DLD1 (cell line): ENCODE measurements around the gene GRM5.

Source experiments
- in situ Hi-C: cut with HindIII; loops from 2 replicates; pipeline ENCODE4 v1.10.0; 2017; ENCODE audit warnings: low sequenced_read_pairs

GRM5 gene

GRCh38 chr11:88552379-88553062, 513.3 kb downstream of the GRM5 start:
- in situ Hi-C loops, result no loop called here

DNA sequence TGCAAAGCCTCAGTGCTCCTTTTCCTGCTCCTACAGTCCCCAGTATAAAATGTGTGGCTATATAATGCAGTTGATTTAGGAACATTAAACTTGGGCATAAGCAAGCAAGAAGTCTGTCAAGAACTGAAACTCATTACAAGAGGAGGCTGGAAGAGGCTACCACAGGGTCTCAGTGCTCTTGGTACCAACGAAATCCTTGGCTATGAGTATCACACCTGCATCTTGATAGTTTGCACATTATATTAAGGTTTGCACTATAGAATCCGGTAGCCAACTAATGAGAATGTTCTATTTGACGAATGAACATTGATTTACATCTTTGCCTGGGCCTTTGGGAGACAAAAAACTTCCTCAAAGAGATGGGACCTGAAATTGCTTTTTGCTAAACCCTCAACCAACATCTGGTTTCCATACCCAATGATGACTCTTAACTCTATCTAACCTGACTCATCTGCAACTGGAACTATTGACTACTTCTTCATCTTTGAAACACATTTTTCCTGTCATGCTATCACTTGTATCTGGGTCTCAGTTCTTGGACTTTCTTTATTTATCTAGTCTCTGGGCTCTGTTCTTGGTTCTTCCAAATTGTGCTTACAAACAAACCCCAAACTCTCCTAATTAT, 521.0 kb downstream of the GRM5 start:
- in situ Hi-C loops, result loop anchor here (25.0 kb wide), 1 partner anchor 532 kb away; no protein-coding TSS in a partner anchor

DNA sequence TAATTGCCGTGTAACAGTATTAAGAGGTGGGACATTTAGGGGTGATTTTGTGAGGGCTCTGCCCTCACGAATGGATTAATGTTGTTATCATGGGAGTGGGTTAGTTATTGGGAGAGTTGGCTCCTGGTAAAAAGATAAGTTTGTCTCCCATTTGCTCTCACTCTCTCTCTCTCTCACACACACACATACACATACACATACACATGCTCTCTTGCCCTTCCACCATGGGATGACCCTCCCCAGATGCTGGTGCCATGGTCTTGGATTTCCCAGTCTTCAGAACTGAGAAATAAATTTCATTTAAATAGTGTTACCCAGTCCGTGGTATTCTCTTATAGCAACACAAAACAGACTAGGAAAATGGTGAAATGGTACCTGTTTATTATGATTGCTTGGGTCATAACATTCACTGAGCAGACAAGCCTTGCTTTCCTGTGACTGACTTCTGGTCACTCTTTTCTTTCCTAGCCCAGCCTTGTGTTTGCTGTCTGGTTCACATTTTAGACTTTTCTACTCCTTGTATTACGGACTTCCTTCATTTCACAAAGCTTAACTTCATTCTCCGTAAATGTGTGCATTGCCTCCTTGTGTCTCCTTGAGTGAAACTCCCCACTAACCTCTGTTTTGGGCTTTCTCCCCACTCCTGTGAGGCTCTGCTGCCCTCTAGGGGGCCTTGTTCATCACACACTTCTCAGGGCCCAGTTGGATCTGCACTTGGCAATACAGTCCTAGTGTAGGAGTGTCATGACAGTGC, 521.7 kb downstream of the GRM5 start:
- in situ Hi-C loops, result loop anchor here (25.0 kb wide), 1 partner anchor 532 kb away; no protein-coding TSS in a partner anchor

DNA sequence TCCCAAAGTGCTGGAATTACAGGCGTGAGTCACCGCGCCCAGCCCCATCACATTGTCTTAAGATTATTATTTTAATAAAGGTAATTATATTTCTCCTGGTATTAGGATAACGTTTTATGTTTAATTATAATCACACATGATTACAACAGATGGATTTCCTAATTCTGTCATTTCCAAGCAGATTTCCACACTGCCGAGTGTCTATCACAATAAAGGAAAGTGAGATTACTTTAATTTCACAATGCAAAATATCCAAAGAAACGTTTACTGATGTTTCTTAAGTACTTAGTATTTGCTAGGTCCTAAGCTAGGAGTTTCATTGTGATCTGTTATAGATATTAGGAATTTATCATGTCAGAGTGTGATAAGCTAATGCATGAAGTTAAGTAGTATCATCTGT, 524.8 kb downstream of the GRM5 start:
- in situ Hi-C loops, result loop anchor here (25.0 kb wide), 1 partner anchor 529 kb away; no protein-coding TSS in a partner anchor

DNA sequence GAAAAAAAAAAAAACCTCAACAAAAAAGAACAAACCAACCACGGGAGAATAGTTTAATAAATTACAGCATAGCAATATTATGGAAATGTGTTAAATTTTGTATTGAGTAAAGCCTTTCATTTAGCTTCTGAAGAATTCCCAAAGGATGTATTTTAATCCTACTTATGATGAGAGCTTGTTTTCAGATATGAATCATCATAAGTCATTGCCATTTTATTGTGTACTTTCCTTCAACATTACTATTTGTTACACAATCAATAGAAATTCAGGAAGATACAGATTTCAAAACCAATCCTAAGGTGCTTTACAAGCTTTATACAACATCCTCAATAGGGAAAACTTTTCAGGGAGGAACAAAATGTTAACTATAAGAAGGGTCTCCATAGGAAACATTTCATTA, 527.7 kb downstream of the GRM5 start:
- in situ Hi-C loops, result loop anchor here (25.0 kb wide), 1 partner anchor 526 kb away; no protein-coding TSS in a partner anchor

- in situ Hi-C loops, result loop anchor here (25.0 kb wide), 1 partner anchor 525 kb away; no protein-coding TSS in a partner anchor
These were observed 528.2 kb downstream of the GRM5 start for GRCh38 chr11:88537613-88538012.

DNA sequence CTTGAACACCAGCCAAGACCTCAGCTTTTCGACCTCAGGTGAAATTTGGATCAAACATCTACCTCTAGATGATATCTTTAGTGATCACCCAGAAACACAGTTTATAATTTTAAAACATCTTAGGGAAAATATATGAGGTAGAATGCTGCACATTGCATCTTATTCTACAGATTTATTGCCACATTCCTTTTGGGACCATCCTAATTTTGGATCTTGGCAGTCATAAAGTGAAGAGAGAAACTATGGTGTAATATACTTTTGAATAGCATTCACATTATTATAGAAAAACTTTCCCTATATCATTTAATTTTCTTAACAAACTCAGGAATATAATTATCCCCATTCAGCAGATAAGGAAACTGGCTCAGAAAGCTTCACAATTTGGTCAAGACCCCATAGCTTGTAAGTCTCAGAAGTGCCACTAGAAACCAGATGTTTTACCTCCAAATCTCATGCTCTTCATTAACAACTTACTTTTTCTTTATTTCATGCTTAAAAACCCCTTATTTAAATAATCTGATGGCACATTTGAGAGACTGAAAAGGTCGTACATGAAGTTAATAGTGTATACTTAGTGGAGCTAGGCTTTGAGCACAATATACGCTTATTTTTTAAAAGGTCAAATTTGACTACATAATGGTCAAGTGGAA, 529.0 kb downstream of the GRM5 start:
- in situ Hi-C loops, result loop anchor here (25.0 kb wide), 1 partner anchor 524 kb away; no protein-coding TSS in a partner anchor

DNA sequence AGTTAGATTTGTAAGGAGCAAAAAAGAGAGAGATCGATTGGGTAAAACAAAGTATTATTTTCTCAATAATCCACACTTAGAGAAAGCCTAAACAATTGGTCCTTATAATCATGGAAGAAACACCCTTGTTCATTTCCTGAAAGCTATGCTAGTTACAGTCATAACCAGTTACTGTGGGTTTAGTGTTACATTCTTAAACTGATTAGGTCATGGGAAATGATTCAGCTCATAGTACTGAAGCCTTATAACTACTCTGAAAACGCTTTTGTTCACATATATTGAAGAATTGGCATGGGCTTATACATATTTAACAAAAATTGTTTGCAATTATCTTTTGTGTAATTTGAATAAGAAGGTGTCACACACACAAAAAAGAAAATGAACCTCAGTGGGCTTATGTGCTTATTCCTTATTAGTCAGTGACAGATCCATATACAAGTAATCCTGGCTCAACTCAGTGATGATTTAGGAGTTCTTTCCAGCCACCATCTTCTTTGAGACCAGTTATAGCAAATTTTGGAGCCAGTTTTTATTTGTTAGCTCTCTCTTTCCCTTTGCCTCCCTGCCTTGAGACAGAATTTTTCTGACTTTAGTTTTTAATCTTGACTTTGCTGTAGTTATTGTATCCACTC, 529.8 kb downstream of the GRM5 start:
- in situ Hi-C loops, result loop anchor here (25.0 kb wide), 1 partner anchor 524 kb away; no protein-coding TSS in a partner anchor

- in situ Hi-C loops, result loop anchor here (25.0 kb wide), 1 partner anchor 523 kb away; no protein-coding TSS in a partner anchor
These were observed 530.5 kb downstream of the GRM5 start for GRCh38 chr11:88535266-88535665.

DNA sequence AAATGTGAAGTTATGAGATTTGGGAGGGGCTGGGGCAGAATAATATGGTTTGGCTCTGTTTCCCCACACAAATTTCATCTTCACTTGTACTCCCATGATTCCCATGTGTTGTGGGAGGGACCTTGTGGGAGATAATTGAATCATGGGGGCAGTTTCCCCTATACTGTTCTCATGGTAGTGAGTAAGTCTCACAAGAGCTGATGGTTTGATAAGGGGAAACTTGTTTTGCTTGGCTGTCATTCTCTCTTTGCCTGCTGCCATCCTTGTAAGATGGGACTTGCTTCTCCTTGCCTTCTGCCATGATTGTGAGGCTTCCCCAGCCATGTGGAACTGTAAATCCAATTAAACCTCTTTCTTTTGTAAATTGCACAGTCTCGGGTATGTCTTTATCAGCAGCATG, 531.1 kb downstream of the GRM5 start:
- in situ Hi-C loops, result loop anchor here (25.0 kb wide), 1 partner anchor 522 kb away; no protein-coding TSS in a partner anchor

GRCh38 chr11:88534185-88534584, 531.6 kb downstream of the GRM5 start:
- in situ Hi-C loops, result loop anchor here (25.0 kb wide), 1 partner anchor 522 kb away; no protein-coding TSS in a partner anchor

DNA sequence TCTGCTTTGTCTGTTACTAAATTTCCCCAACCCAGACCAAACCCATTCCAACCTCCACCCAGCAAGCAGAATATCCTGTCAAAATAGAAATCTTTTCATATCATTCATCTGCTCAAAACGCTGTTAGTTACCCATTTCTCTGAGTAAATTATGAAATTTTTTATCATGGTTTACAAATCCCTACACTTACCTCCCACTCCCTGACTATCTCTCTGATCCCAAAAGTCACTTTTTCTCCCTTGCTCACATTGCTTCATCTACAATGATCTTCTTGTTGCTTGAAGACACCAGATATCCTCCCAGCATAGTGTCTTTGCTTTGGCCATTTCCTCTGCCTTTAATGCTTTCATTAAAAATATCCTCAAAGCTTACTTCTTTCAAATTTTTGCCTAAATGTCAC, 532.8 kb downstream of the GRM5 start:
- in situ Hi-C loops, result loop anchor here (25.0 kb wide), 1 partner anchor 521 kb away; no protein-coding TSS in a partner anchor

DNA sequence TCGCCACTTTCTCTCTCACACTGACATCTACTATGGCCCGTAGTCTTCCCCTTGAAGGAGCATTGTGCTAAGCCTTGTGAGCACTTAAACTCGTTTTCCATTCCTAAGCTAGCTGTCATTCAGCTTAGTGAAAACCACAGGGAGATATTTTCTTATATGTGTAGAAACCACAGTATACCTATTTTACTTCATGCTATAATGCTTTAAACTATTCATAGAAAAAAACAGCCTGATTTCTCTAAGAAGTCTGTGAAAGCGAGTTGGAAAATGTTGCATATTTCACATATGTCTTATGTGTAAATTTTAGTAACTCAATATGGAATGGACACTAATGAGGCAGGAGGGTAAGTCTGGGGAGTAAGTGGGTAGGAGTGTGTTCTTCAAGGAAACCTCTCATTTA, 534.0 kb downstream of the GRM5 start:
- in situ Hi-C loops, result loop anchor here (25.0 kb wide), 1 partner anchor 520 kb away; no protein-coding TSS in a partner anchor

GRCh38 chr11:88529426-88529825, 536.4 kb downstream of the GRM5 start:
- in situ Hi-C loops, result loop anchor here (25.0 kb wide), 1 partner anchor 517 kb away; no protein-coding TSS in a partner anchor

DNA sequence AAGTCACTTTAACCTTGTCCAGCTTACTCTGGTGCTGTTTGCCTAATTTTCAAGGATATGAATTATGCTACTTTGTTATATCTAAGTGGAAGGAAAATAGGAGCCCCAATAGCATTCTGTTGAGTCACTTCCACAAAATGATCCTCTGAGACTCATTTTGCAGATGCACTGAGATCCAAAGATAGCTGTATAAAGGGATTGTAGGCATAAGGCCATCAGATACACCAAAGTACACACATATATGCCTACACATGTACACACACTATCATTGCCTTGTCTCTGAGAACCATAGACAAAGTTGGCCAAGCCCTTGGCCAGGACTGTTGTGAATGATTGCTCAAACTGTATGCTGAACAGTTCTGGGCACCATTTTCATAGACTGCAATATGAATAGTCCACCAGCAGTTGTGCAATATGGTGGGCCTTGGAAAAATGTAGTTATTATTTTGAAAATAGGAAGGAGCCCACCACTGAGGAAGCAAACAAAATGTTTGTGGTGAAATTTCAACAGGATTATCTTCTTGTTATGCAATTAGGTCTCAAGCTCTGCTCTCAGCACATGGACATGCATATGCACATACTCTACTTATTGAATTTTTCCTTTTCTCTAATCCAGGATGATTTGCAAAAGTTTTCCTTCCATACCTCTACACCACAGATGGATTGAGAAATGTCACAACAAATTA, 542.3 kb downstream of the GRM5 start:
- in situ Hi-C loops, result no loop called here

GRCh38 chr11:88522624-88523385, 543.0 kb downstream of the GRM5 start:
- in situ Hi-C loops, result no loop called here

DNA sequence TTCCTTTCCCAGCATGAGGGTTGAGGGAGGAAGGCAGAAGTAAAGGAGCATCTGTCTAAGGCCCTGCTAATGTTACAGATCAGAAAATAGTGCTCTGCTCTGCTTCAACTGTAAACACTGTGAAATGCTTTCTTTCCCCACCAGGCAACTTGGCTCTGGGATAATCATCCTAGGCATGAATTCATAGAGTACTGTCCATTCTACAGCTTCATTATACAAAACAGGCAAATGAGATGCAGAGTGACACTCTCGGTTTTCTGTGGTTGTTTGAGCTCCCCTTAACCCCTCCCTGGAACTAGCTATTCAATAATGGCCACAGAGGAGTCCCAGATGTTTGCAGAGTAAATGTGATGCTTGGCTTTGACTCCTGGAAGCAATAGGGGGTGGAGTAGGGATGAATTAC, 544.0 kb downstream of the GRM5 start:
- in situ Hi-C loops, result no loop called here

DNA sequence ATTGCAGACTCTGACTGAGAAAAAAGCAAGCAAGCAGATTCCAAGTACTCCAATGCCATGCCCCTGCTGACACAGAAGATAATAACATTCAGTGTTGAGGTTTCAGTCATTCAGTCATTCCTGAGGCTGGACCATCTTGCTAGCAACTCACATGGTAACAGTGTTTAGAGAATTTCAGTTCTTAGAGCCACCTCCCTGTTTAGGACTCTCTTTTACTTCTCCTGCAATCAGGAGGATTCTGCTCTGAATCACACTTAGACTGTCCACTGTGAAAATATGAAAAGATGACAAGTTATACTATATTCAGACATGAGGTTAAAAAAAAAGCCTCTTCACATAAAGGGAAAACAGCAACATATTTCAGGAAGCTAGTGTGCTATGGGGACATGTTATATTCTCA, 544.4 kb downstream of the GRM5 start:
- in situ Hi-C loops, result no loop called here

DNA sequence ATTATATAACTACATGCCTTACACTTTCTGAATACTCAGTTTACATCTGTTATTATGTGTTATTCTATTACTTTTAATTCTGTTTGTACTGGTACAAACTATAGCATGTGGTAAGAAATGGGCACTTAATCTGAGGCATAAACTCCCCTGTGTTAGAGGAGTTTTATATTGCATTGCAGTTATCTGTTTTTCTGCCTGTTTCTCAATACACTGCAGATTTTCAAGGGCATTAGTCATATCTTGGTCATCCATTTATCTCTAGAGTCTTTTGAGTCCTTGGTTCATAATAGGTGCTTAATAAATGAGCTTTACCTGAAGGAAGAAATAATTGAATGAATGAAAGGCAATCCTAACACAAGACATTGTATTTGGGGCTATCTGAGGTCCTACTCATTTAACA, 545.4 kb downstream of the GRM5 start:
- in situ Hi-C loops, result no loop called here
